ENCODE measurements around the gene CSF3.

Gene CSF3

GRCh38 chr17:40023590-40024292 lies 8.5 kb downstream of the CSF3 start:
- DNase-seq (ENCODE audit: low spot score): no peak

GRCh38 chr17:40024901-40025300 lies 9.7 kb downstream of the CSF3 start:
- no peak for DNase-seq (ENCODE audit: low spot score)

- no peak for DNase-seq (ENCODE audit: low spot score)
These were observed 10.3 kb downstream of the CSF3 start for GRCh38 chr17:40025559-40025958.

- no peak for DNase-seq (ENCODE audit: low spot score)
These were observed 11.0 kb downstream of the CSF3 start for GRCh38 chr17:40025991-40026815.

- DNase-seq (ENCODE audit: low spot score): peak; percentile 79
These were observed 11.8 kb downstream of the CSF3 start for GRCh38 chr17:40026816-40027613.

GRCh38 chr17:40027614-40028012 lies 12.4 kb downstream of the CSF3 start:
- no peak for DNase-seq (ENCODE audit: low spot score)

GRCh38 chr17:40028595-40028994 lies 13.4 kb downstream of the CSF3 start:
- DNase-seq (ENCODE audit: low spot score): no peak

GRCh38 chr17:40031706-40032105 lies 16.5 kb downstream of the CSF3 start:
- no peak for DNase-seq (ENCODE audit: low spot score)

- DNase-seq (ENCODE audit: low spot score): no peak
These were observed 17.4 kb downstream of the CSF3 start for GRCh38 chr17:40032322-40033320.

GRCh38 chr17:40033339-40033738 lies 18.1 kb downstream of the CSF3 start:
- no peak for DNase-seq (ENCODE audit: low spot score)

- no peak for DNase-seq (ENCODE audit: low spot score)
These were observed 19.4 kb downstream of the CSF3 start for GRCh38 chr17:40034426-40035161.

GRCh38 chr17:40035162-40035559 lies 19.9 kb downstream of the CSF3 start:
- DNase-seq (ENCODE audit: low spot score): no peak

GRCh38 chr17:40038882-40039513 lies 23.8 kb downstream of the CSF3 start:
- no peak for DNase-seq (ENCODE audit: low spot score)

GRCh38 chr17:40041196-40041595 lies 26.0 kb downstream of the CSF3 start:
- no peak for DNase-seq (ENCODE audit: low spot score)

GRCh38 chr17:40056379-40057015 lies 41.3 kb downstream of the CSF3 start:
- no peak for DNase-seq (ENCODE audit: low spot score)

GRCh38 chr17:40058186-40058784 lies 43.0 kb downstream of the CSF3 start:
- no peak for DNase-seq (ENCODE audit: low spot score)

- no peak for DNase-seq (ENCODE audit: low spot score)
These were observed 43.6 kb downstream of the CSF3 start for GRCh38 chr17:40058865-40059264.

- DNase-seq (ENCODE audit: low spot score): no peak
These were observed 44.7 kb downstream of the CSF3 start for GRCh38 chr17:40059729-40060475.
